Peyer's patch (tissue), 4 donors: Measurements from ENCODE around the gene B3GNT5. TPM values are rescaled to one million over a fixed set of nuclear protein-coding genes. Genes with fewer than 3 reads are reported as not detected.
A peak's percentile ranks its signal among the peaks of the same experiment; 100 is the strongest.

ENCODE experiments used
- DNase-seq, 3 donors: peaks; one replicate each; pipeline ENCODE4 v3.0.0-alpha.2; 2017 to 2019
- H3K27ac ChIP-seq, 4 donors: fragments of 200-600 bp; sonication (generic); one replicate each; pipeline ENCODE4 v1.5.1; 2016 to 2019
- H3K27me3 ChIP-seq, 2 donors: fragments of 200-600 bp; sonication (generic); one replicate each; pipeline ENCODE4 v1.5.1; 2019
- H3K36me3 ChIP-seq, 3 donors: fragments of 200-600 bp; sonication (generic); one replicate each; pipeline ENCODE4 v1.5.1; 2016 to 2019
- H3K4me1 ChIP-seq, 4 donors: fragments of 200-600 bp; sonication (generic); one replicate each; pipeline ENCODE4 v1.5.1; 2016 to 2019
- H3K4me3 ChIP-seq, 4 donors: fragments of 200-600 bp; sonication (generic); 1 replicate in 3 of 4; 2 replicates in 1 of 4; pipeline ENCODE4 v1.5.1; 2016 to 2019; ENCODE audit warnings: mild to moderate bottlenecking in 1 of 4
- H3K9me3 ChIP-seq, 4 donors: fragments of 200-600 bp; sonication (generic); one replicate each; pipeline ENCODE4 v1.5.1; 2016 to 2019; ENCODE audit warnings: mild to moderate bottlenecking in 1 of 4
- CTCF ChIP-seq, 6 experiments: fragments of 450-650 bp in 4 of 6; fragments of 200-600 bp in 2 of 6; sonication (generic) in 1 of 6; IDR thresholded peaks; one replicate each; pipeline ENCODE4 v1.5.1; 2017 to 2019; ENCODE audit warnings: antibody characterized with exemption in 6 of 6, mild to moderate bottlenecking in 3 of 6, moderate library complexity in 1 of 6
- POLR2A ChIP-seq, 2 donors: fragments of 450-650 bp; IDR thresholded peaks; one replicate each; pipeline ENCODE4 v1.5.1; 2017; ENCODE audit warnings: antibody characterized with exemption in 2 of 2, mild to moderate bottlenecking in 2 of 2, moderate library complexity in 2 of 2
- total RNA-seq, 4 donors: library from RNA; depleted of rRNA; stranded (reverse); fragments of >200 nt; gene quantifications; one replicate each; pipeline ENCODE4 v1.1.0, GENCODE V29; 2016

The B3GNT5 gene
- total RNA-seq, 4 donors from 2014 or later: 15.7 to 66.2 (median 42.2) TPM

- Histone ChIP-seq H3K9me3 (no peaks in the 10 kb centered on the region), H3K27me3 (no peaks in the 10 kb centered on the region), H3K4me3 (no peak overlapping the region), H3K36me3 (no peaks in the 10 kb centered on the region), H3K4me1 (no peaks in the 10 kb centered on the region), H3K27ac (no peak overlapping the region)
- no peak for DNase-seq
- TF ChIP-seq POLR2A (IDR thresholded peaks at IDR 0.05) (no peak), CTCF (IDR thresholded peaks at IDR 0.05) (no peak)
Measured at GRCh38 chr3:183299976-183300375, 46.9 kb downstream of the B3GNT5 start.

GRCh38 chr3:183300996-183301562 is 48.0 kb downstream of the B3GNT5 start:
- TF ChIP-seq POLR2A (IDR thresholded peaks at IDR 0.05) (no peak), CTCF (IDR thresholded peaks at IDR 0.05) (no peak)
- H3K36me3 ChIP-seq: no peaks in the 10 kb centered on the region

GRCh38 chr3:183301937-183302580 is 49.0 kb downstream of the B3GNT5 start:
- TF ChIP-seq POLR2A (IDR thresholded peaks at IDR 0.05): no peak
- TF ChIP-seq CTCF (IDR thresholded peaks at IDR 0.05): no peak
- H3K36me3 ChIP-seq: no peaks in the 10 kb centered on the region
- no peak overlapping the region for H3K4me3 ChIP-seq
- H3K27me3 ChIP-seq: no peaks in the 10 kb centered on the region
- peaks cover 3 to 9% (median 7%) of the 10 kb centered on the region in 4 donors for H3K4me1 ChIP-seq
- H3K9me3 ChIP-seq: no peaks in the 10 kb centered on the region
- no peak overlapping the region for H3K27ac ChIP-seq
- DNase-seq: no peak

More at GRCh38 chr3:183300996-183301562, 48.0 kb downstream of the B3GNT5 start:
- Histone ChIP-seq H3K27ac (no peak overlapping the region), H3K4me3 (no peak overlapping the region), H3K4me1 (peaks cover 0 to 2% (median 0%) of the 10 kb centered on the region in 4 donors), H3K27me3 (no peaks in the 10 kb centered on the region), H3K9me3 (no peaks in the 10 kb centered on the region)
- DNase-seq: no peak

GRCh38 chr3:183303690-183304089 is 50.6 kb downstream of the B3GNT5 start:
- no peaks in the 10 kb centered on the region for H3K36me3 ChIP-seq
- DNase-seq: no peak
- no peak overlapping the region for H3K4me3 ChIP-seq
- no peaks in the 10 kb centered on the region for H3K9me3 ChIP-seq
- TF ChIP-seq POLR2A (IDR thresholded peaks at IDR 0.05) (no peak), CTCF (IDR thresholded peaks at IDR 0.05) (no peak)
- H3K27ac ChIP-seq: no peak overlapping the region
- H3K4me1 ChIP-seq: peaks cover 6 to 16% (median 9%) of the 10 kb centered on the region in 4 donors
- H3K27me3 ChIP-seq: no peaks in the 10 kb centered on the region

GRCh38 chr3:183306798-183307671 is 54.0 kb downstream of the B3GNT5 start:
- Histone ChIP-seq H3K4me3 (peak overlapping the region in 2 of 4 donors; percentile 4 to 17), H3K27me3 (no peaks in the 10 kb centered on the region), H3K9me3 (no peaks in the 10 kb centered on the region), H3K4me1 (peaks cover 6 to 18% (median 11%) of the 10 kb centered on the region in 4 donors), H3K27ac (peak overlapping the region in 3 of 4 donors; percentile 73 to 98 (median 89)), H3K36me3 (no peaks in the 10 kb centered on the region)
- TF ChIP-seq CTCF (IDR thresholded peaks at IDR 0.05) (peak in 1 of 6 experiments; percentile 2), POLR2A (IDR thresholded peaks at IDR 0.05) (peak; percentile 5 to 74)
- DNase-seq: peak; percentile 25 to 94 (median 89)
